C4-2B (cell line): ENCODE data around the gene ATG7.

Experiments
- H3K27ac ChIP-seq: fragments of 450-650 bp; 2 replicates; pipeline ENCODE4 v1.5.1; 2017
- CTCF ChIP-seq: fragments of 450-650 bp; conservative IDR thresholded peaks from 2 replicates; pipeline ENCODE4 v1.5.1; 2017; ENCODE audit warnings: mild to moderate bottlenecking
- ZFX ChIP-seq: fragments of 450-650 bp; IDR thresholded peaks from 2 replicates; pipeline ENCODE4 v1.6.1; 2017

The ATG7 gene

GRCh38 chr3:11604139-11604892, 332.1 kb downstream of the ATG7 start:
- H3K27ac ChIP-seq = no peak overlapping the region
- TF ChIP-seq ZFX = no peak
- TF ChIP-seq CTCF = no peak

- H3K27ac ChIP-seq = no peak overlapping the region
- no peak for TF ChIP-seq CTCF
- no peak for TF ChIP-seq ZFX
Observed at GRCh38 chr3:11605398-11605797, 333.2 kb downstream of the ATG7 start.

- TF ChIP-seq CTCF (no peak), ZFX (no peak)
- no peak overlapping the region for H3K27ac ChIP-seq
Observed at GRCh38 chr3:11606090-11606784, 334.0 kb downstream of the ATG7 start.

DNA sequence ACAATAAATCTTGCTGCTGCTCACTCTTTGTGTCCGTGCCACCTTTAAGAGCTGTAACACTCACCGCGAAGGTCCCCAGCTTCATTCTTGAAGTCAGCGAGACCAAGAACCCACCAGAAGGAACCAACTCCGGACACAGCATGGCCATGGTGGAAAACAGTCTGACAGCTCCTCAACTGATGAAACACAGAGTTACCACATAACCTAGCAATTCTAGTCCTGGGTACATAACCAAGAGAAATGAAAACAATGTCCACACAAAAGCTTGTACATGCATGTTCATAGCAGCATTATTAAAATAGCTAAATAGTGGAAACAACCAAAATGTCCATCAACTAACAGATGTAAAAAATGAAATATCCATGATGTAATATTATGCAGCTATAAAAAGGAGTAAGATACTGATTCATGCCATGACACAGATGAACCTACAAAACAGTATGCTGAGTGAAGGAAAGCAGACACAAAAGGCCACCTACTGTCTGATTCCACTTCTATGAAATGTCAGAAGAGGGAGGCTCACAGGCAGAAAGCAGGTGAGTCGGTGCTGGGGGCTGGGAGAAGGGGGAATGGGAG, 334.8 kb downstream of the ATG7 start:
- no peak overlapping the region for H3K27ac ChIP-seq
- TF ChIP-seq ZFX = no peak
